Measurements from ENCODE around the gene RSRC2. TPM values are rescaled to one million over a fixed set of nuclear protein-coding genes. Genes with fewer than 3 reads are reported as not detected.
"Not testable (repeated sequence)": the region's sequence is repeated elsewhere in the genome, so short reads cannot be mapped to it uniquely, and the experiment has no call there.

RSRC2 gene
- total RNA-seq: 10 to 100 TPM; 43.5 to 58.8 (median 44.9) TPM

GRCh38 chr12:122526683-122527477 lies at the start of gene RSRC2, which contains the start of gene KNTC1:
RSRC2 (minus strand) TSS chr12:122526936; CDS start chr12:122526853, 83 bp downstream.
KNTC1 (plus strand) TSS chr12:122527249; CDS start chr12:122530064, 2,815 bp downstream.
- in situ Hi-C loops (cut with MboI; ENCODE audit: low sequenced_read_pairs in 4 of 4): no loop called here
- H3K4me3 ChIP-seq: peak within 1 kb of the TSS; percentile 76 to 94 (median 90)
- H3K9me3 ChIP-seq: no peaks in the 10 kb centered on the region
- no peaks in the 10 kb centered on the region for H3K27me3 ChIP-seq
- peaks cover 0 to 5% of the 10 kb centered on the region in 2 donors for H3K36me3 ChIP-seq
- peaks cover 37 to 45% of the 10 kb centered on the region in 2 donors for H3K4me1 ChIP-seq
- intact Hi-C loops (cut with DNase I; ENCODE audit: low total_unique reads): loop anchor here (1.0 to 10.0 kb wide), 3 partner anchors 27 to 1078 kb away; partner anchors contain the start of genes DDX55, DENR and ZCCHC8
- TF ChIP-seq POLR2A (IDR thresholded peaks at IDR 0.05) (peak; percentile 97), CTCF (IDR thresholded peaks at IDR 0.05 in 4 of 5, conservative IDR thresholded peaks at IDR 0.05 in 1 of 5) (no peak)
- DNase-seq (peak; percentile 99), ATAC-seq (peak; percentile 98)
- peak within 1 kb of the TSS; percentile 88 to 99 (median 95) for H3K27ac ChIP-seq

DNA sequence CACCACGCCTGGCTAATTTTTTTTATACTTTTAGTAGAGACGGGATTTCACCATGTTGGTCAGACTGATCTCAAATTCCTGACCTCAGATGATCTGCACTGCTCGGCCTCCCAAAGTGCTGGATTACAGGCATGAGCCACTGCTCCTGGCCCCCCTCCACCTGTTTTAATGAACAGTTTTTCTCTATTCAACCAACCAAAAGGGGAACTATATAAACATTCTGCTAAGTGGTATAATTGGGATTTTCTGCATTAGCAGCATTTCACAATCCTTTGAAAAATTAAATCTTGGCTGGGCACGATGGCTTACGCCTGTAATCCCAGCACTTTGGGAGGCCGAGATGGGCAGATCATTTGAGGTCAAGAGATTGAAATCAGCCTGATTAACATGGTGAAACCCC lies 45.1 kb upstream of the RSRC2 start:
- Histone ChIP-seq H3K9me3 (no peaks in the 10 kb centered on the region), H3K27ac (no peak overlapping the region), H3K27me3 (no peaks in the 10 kb centered on the region), H3K4me3 (no peak overlapping the region), H3K4me1 (no peaks in the 10 kb centered on the region), H3K36me3 (peaks cover 0 to 23% of the 10 kb centered on the region in 2 donors)
- in situ Hi-C loops (cut with MboI; ENCODE audit: low sequenced_read_pairs in 4 of 4) (no loop called here), intact Hi-C loops (cut with DNase I; ENCODE audit: low total_unique reads) (no loop called here)
- TF ChIP-seq POLR2A (IDR thresholded peaks at IDR 0.05) (no peak), CTCF (IDR thresholded peaks at IDR 0.05 in 4 of 5, conservative IDR thresholded peaks at IDR 0.05 in 1 of 5) (no peak)
- DNase-seq: no peak
- ATAC-seq: no peak

DNA sequence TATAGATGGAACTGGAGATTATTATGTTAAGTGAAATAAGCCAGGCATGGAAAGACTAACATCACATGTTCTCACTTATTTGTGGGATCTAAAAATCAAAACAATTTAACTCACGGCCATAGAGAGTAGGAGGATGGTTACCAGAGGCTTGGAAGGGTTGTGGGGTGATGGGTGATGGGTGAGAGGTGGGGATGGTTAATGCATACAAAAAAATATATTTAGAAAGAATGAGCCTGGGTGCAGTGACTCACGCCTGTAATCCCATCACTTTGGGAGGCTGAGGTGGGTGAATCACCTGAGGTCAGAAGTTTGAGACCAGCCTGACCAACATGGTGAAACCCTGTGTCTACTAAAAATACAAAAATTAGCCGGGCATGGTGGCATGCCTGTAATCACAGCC lies 43.3 kb upstream of the RSRC2 start:
- H3K4me1 ChIP-seq; H3K27me3 ChIP-seq; H3K4me3 ChIP-seq; H3K9me3 ChIP-seq; H3K27ac ChIP-seq; ATAC-seq; in situ Hi-C loops (cut with MboI; ENCODE audit: low sequenced_read_pairs in 4 of 4); intact Hi-C loops (cut with DNase I; ENCODE audit: low total_unique reads); DNase-seq: not testable (repeated sequence)
- peaks cover 0 to 14% of the 10 kb centered on the region in 2 donors for H3K36me3 ChIP-seq

DNA sequence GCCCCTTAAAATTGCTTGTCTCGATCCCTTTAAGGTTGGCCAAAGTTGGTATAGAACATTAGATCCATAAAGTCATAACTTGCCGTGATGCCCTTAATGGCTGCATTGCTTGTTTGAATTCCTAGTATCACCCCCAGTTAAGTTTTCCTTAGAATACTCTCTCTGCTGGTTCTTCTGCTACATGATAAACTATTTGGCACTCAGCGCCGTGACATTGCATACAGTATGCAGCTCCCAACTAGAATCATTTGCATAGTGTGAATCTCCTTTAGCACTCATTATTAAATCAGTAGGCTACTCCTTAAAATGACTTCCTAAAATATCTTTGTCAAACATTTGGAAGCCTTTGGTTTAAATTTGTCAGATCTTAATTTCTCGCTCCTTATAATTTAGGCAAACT lies 42.6 kb upstream of the RSRC2 start:
- in situ Hi-C loops (cut with MboI; ENCODE audit: low sequenced_read_pairs in 4 of 4) (no loop called here), intact Hi-C loops (cut with DNase I; ENCODE audit: low total_unique reads) (no loop called here)
- TF ChIP-seq CTCF (IDR thresholded peaks at IDR 0.05 in 4 of 5, conservative IDR thresholded peaks at IDR 0.05 in 1 of 5): no peak
- no peak for TF ChIP-seq POLR2A (IDR thresholded peaks at IDR 0.05)
- no peaks in the 10 kb centered on the region for H3K9me3 ChIP-seq
- no peak overlapping the region for H3K27ac ChIP-seq
- peaks cover 0 to 12% of the 10 kb centered on the region in 2 donors for H3K36me3 ChIP-seq
- ATAC-seq: no peak
- H3K4me1 ChIP-seq: no peaks in the 10 kb centered on the region
- H3K27me3 ChIP-seq: no peaks in the 10 kb centered on the region
- DNase-seq: no peak
- no peak overlapping the region for H3K4me3 ChIP-seq

- H3K4me3 ChIP-seq; H3K27me3 ChIP-seq; H3K9me3 ChIP-seq; DNase-seq; H3K36me3 ChIP-seq; intact Hi-C loops (cut with DNase I; ENCODE audit: low total_unique reads); H3K4me1 ChIP-seq; H3K27ac ChIP-seq; in situ Hi-C loops (cut with MboI; ENCODE audit: low sequenced_read_pairs in 4 of 4); ATAC-seq: not testable (repeated sequence)
Measured at GRCh38 chr12:122566816-122567215, 40.1 kb upstream of the RSRC2 start.
